Measurements from ENCODE around the gene UTS2R. TPM values are rescaled to one million over a fixed set of nuclear protein-coding genes. Genes with fewer than 3 reads are reported as not detected.
A peak's percentile ranks its signal among the peaks of the same experiment; 100 is the strongest.
"Not testable (repeated sequence)": the region's sequence is repeated elsewhere in the genome, so short reads cannot be mapped to it uniquely, and the experiment has no call there.

UTS2R gene
- polyA plus RNA-seq, 4 donors = 0.06 TPM; not detected in 3

- Histone ChIP-seq H3K4me3 (ENCODE audit: low read depth in 1 of 3, low read length in 3 of 3) (no peak overlapping the region), H3K4me1 (ENCODE audit: control insufficient read depth in 3 of 3, insufficient read depth in 2 of 3, low read depth in 1 of 3, low read length in 2 of 3) (peaks cover 0 to 15% (median 3%) of the 10 kb centered on the region in 3 donors), H3K27ac (ENCODE audit: low read depth in 1 of 3, low read length in 2 of 3) (no peak overlapping the region), H3K27me3 (ENCODE audit: control insufficient read depth in 3 of 3, insufficient read depth in 3 of 3, low read length in 3 of 3) (peaks cover 7 to 31% (median 17%) of the 10 kb centered on the region in 3 donors), H3K9me3 (ENCODE audit: control insufficient read depth in 2 of 2, insufficient read depth in 1 of 2, low read depth in 1 of 2, low read length in 1 of 2) (no peaks in the 10 kb centered on the region), H3K36me3 (ENCODE audit: control insufficient read depth in 3 of 3, insufficient read depth in 2 of 3, low read depth in 1 of 3, low read length in 3 of 3) (no peaks in the 10 kb centered on the region)
- FAIRE-seq (no peak), DNase-seq (no peak)
- 85 to 92% (median 92%) methylated on average over 14 of the region's 14 CpGs for WGBS, 3 donors
Observed at GRCh38 chr17:82367724-82368524, 3.6 kb upstream of the UTS2R start.

GRCh38 chr17:82369211-82369610 lies 2.4 kb upstream of the UTS2R start:
- no peaks in the 10 kb centered on the region for H3K9me3 ChIP-seq (ENCODE audit: control insufficient read depth in 2 of 2, insufficient read depth in 1 of 2, low read depth in 1 of 2, low read length in 1 of 2)
- no peak overlapping the region for H3K4me3 ChIP-seq (ENCODE audit: low read depth in 1 of 3, low read length in 3 of 3)
- H3K36me3 ChIP-seq (ENCODE audit: control insufficient read depth in 3 of 3, insufficient read depth in 2 of 3, low read depth in 1 of 3, low read length in 3 of 3) = no peaks in the 10 kb centered on the region
- FAIRE-seq (no peak), DNase-seq (no peak)
- no peak overlapping the region for H3K27ac ChIP-seq (ENCODE audit: low read depth in 1 of 3, low read length in 2 of 3)
- 79 to 91% (median 89%) methylated on average over 6 of the region's 7 CpGs for WGBS, 3 donors
- H3K27me3 ChIP-seq (ENCODE audit: control insufficient read depth in 3 of 3, insufficient read depth in 3 of 3, low read length in 3 of 3) = peaks cover 9 to 43% (median 21%) of the 10 kb centered on the region in 3 donors
- peaks cover 0 to 15% (median 3%) of the 10 kb centered on the region in 3 donors for H3K4me1 ChIP-seq (ENCODE audit: control insufficient read depth in 3 of 3, insufficient read depth in 2 of 3, low read depth in 1 of 3, low read length in 2 of 3)

GRCh38 chr17:82370471-82371332 lies 863 bp upstream of the UTS2R start:
- Histone ChIP-seq H3K9me3 (ENCODE audit: control insufficient read depth in 2 of 2, insufficient read depth in 1 of 2, low read depth in 1 of 2, low read length in 1 of 2) (peaks cover 0 to 2% of the 10 kb centered on the region in 2 donors), H3K27me3 (ENCODE audit: control insufficient read depth in 3 of 3, insufficient read depth in 3 of 3, low read length in 3 of 3) (peaks cover 20 to 52% (median 34%) of the 10 kb centered on the region in 3 donors), H3K27ac (ENCODE audit: low read depth in 1 of 3, low read length in 2 of 3) (no peak overlapping the region), H3K4me3 (ENCODE audit: low read depth in 1 of 3, low read length in 3 of 3) (peak overlapping the region in 1 of 3 donors; percentile 33), H3K36me3 (ENCODE audit: control insufficient read depth in 3 of 3, insufficient read depth in 2 of 3, low read depth in 1 of 3, low read length in 3 of 3) (no peaks in the 10 kb centered on the region), H3K4me1 (ENCODE audit: control insufficient read depth in 3 of 3, insufficient read depth in 2 of 3, low read depth in 1 of 3, low read length in 2 of 3) (peaks cover 0 to 15% (median 3%) of the 10 kb centered on the region in 3 donors)
- DNase-seq (peak in 1 of 2 donors; percentile 22), FAIRE-seq (no peak)
- 8 to 20% (median 9%) methylated on average over 38 of the region's 38 CpGs for WGBS, 3 donors

- FAIRE-seq = no peak
Observed at GRCh38 chr17:82372249-82373071, 895 bp downstream of the UTS2R start.

GRCh38 chr17:82373072-82373452 lies 1.5 kb downstream of the UTS2R start:
- H3K27ac ChIP-seq (ENCODE audit: low read depth in 1 of 3, low read length in 2 of 3); H3K36me3 ChIP-seq (ENCODE audit: control insufficient read depth in 3 of 3, insufficient read depth in 2 of 3, low read depth in 1 of 3, low read length in 3 of 3); H3K9me3 ChIP-seq (ENCODE audit: control insufficient read depth in 2 of 2, insufficient read depth in 1 of 2, low read depth in 1 of 2, low read length in 1 of 2); FAIRE-seq; H3K4me3 ChIP-seq (ENCODE audit: low read depth in 1 of 3, low read length in 3 of 3); DNase-seq; H3K4me1 ChIP-seq (ENCODE audit: control insufficient read depth in 3 of 3, insufficient read depth in 2 of 3, low read depth in 1 of 3, low read length in 2 of 3): not testable (repeated sequence)
- 65 to 87% (median 66%) methylated on average over 10 of the region's 10 CpGs for WGBS, 3 donors
- H3K27me3 ChIP-seq (ENCODE audit: control insufficient read depth in 3 of 3, insufficient read depth in 3 of 3, low read length in 3 of 3) = peaks cover 20 to 63% (median 35%) of the 10 kb centered on the region in 3 donors

More at GRCh38 chr17:82372249-82373071, 895 bp downstream of the UTS2R start:
- Histone ChIP-seq H3K27me3 (ENCODE audit: control insufficient read depth in 3 of 3, insufficient read depth in 3 of 3, low read length in 3 of 3) (peaks cover 20 to 60% (median 35%) of the 10 kb centered on the region in 3 donors), H3K4me1 (ENCODE audit: control insufficient read depth in 3 of 3, insufficient read depth in 2 of 3, low read depth in 1 of 3, low read length in 2 of 3) (peaks cover 0 to 9% (median 3%) of the 10 kb centered on the region in 3 donors), H3K27ac (ENCODE audit: low read depth in 1 of 3, low read length in 2 of 3) (no peak overlapping the region), H3K4me3 (ENCODE audit: low read depth in 1 of 3, low read length in 3 of 3) (no peak overlapping the region), H3K36me3 (ENCODE audit: control insufficient read depth in 3 of 3, insufficient read depth in 2 of 3, low read depth in 1 of 3, low read length in 3 of 3) (no peaks in the 10 kb centered on the region), H3K9me3 (ENCODE audit: control insufficient read depth in 2 of 2, insufficient read depth in 1 of 2, low read depth in 1 of 2, low read length in 1 of 2) (peaks cover 0 to 3% of the 10 kb centered on the region in 2 donors)
- DNase-seq = peak in 1 of 2 donors; percentile 49
- 20 to 31% (median 28%) methylated on average over 35 to 41 of the region's 41 CpGs for WGBS, 3 donors

- no peak overlapping the region for H3K27ac ChIP-seq (ENCODE audit: low read depth in 1 of 3, low read length in 2 of 3)
- DNase-seq = no peak
- 79 to 86% (median 81%) methylated on average over 32 to 37 of the region's 37 CpGs for WGBS, 3 donors
- peaks cover 0 to 3% of the 10 kb centered on the region in 2 donors for H3K9me3 ChIP-seq (ENCODE audit: control insufficient read depth in 2 of 2, insufficient read depth in 1 of 2, low read depth in 1 of 2, low read length in 1 of 2)
- no peak overlapping the region for H3K4me3 ChIP-seq (ENCODE audit: low read depth in 1 of 3, low read length in 3 of 3)
- FAIRE-seq = no peak
- peaks cover 0 to 9% (median 3%) of the 10 kb centered on the region in 3 donors for H3K4me1 ChIP-seq (ENCODE audit: control insufficient read depth in 3 of 3, insufficient read depth in 2 of 3, low read depth in 1 of 3, low read length in 2 of 3)
- H3K27me3 ChIP-seq (ENCODE audit: control insufficient read depth in 3 of 3, insufficient read depth in 3 of 3, low read length in 3 of 3) = peaks cover 20 to 68% (median 35%) of the 10 kb centered on the region in 3 donors
- no peaks in the 10 kb centered on the region for H3K36me3 ChIP-seq (ENCODE audit: control insufficient read depth in 3 of 3, insufficient read depth in 2 of 3, low read depth in 1 of 3, low read length in 3 of 3)
Observed at GRCh38 chr17:82373731-82374625, 2.4 kb downstream of the UTS2R start.

GRCh38 chr17:82374626-82375331 lies 3.2 kb downstream of the UTS2R start:
- 32 to 43% (median 37%) methylated on average over 58 to 79 of the region's 79 CpGs for WGBS, 3 donors
- DNase-seq (no peak), FAIRE-seq (no peak)
- H3K9me3 ChIP-seq (ENCODE audit: control insufficient read depth in 2 of 2, insufficient read depth in 1 of 2, low read depth in 1 of 2, low read length in 1 of 2) = peaks cover 0 to 3% of the 10 kb centered on the region in 2 donors
- peaks cover 20 to 67% (median 35%) of the 10 kb centered on the region in 3 donors for H3K27me3 ChIP-seq (ENCODE audit: control insufficient read depth in 3 of 3, insufficient read depth in 3 of 3, low read length in 3 of 3)
- H3K36me3 ChIP-seq (ENCODE audit: control insufficient read depth in 3 of 3, insufficient read depth in 2 of 3, low read depth in 1 of 3, low read length in 3 of 3) = no peaks in the 10 kb centered on the region
- peaks cover 0 to 9% (median 3%) of the 10 kb centered on the region in 3 donors for H3K4me1 ChIP-seq (ENCODE audit: control insufficient read depth in 3 of 3, insufficient read depth in 2 of 3, low read depth in 1 of 3, low read length in 2 of 3)
- H3K4me3 ChIP-seq (ENCODE audit: low read depth in 1 of 3, low read length in 3 of 3) = no peak overlapping the region
- H3K27ac ChIP-seq (ENCODE audit: low read depth in 1 of 3, low read length in 2 of 3) = no peak overlapping the region
